GM18873 (cell line): Measurements from ENCODE around the gene TERT.
"Not testable (repeated sequence)": the region's sequence is repeated elsewhere in the genome, so short reads cannot be mapped to it uniquely, and the experiment has no call there.

Experiments
- ATAC-seq: cut with Tn5 transposase; IDR thresholded peaks from one replicate; pipeline ENCODE4 v1.9.1; 2021; ENCODE audit warnings: mild to moderate bottlenecking, moderate library complexity, moderate number of reproducible peaks; ENCODE audit not compliant: unreplicated experiment, low FRiP score

Gene TERT

GRCh38 chr5:1298067-1298551 lies 3.2 kb upstream of the TERT start:
- ATAC-seq: no peak

GRCh38 chr5:1297243-1297642 lies 2.4 kb upstream of the TERT start:
- ATAC-seq: no peak

- ATAC-seq: no peak
Observed at GRCh38 chr5:1295650-1296037, 776 bp upstream of the TERT start.

- ATAC-seq: no peak
Observed at GRCh38 chr5:1294206-1294834, 548 bp downstream of the TERT start.

- ATAC-seq: no peak
Observed at GRCh38 chr5:1293416-1294205, 1.3 kb downstream of the TERT start.

- ATAC-seq: no peak
Observed at GRCh38 chr5:1292846-1293415, 1.9 kb downstream of the TERT start.

GRCh38 chr5:1292139-1292538 lies 2.7 kb downstream of the TERT start:
- no peak for ATAC-seq

- no peak for ATAC-seq
Observed at GRCh38 chr5:1291611-1292080, 3.2 kb downstream of the TERT start.

GRCh38 chr5:1290956-1291355 lies 3.9 kb downstream of the TERT start:
- ATAC-seq: not testable (repeated sequence)

- not testable (repeated sequence) for ATAC-seq
Observed at GRCh38 chr5:1289559-1289958, 5.3 kb downstream of the TERT start.

GRCh38 chr5:1288439-1289335 lies 6.2 kb downstream of the TERT start:
- no peak for ATAC-seq

- no peak for ATAC-seq
Observed at GRCh38 chr5:1285883-1286291, 9.0 kb downstream of the TERT start.

- no peak for ATAC-seq
Observed at GRCh38 chr5:1285141-1285540, 9.7 kb downstream of the TERT start.

- ATAC-seq: not testable (repeated sequence)
Observed at GRCh38 chr5:1284336-1284970, 10.4 kb downstream of the TERT start.

GRCh38 chr5:1283729-1284041 lies 11.2 kb downstream of the TERT start:
- ATAC-seq: not testable (repeated sequence)

GRCh38 chr5:1282993-1283728 lies 11.7 kb downstream of the TERT start:
- ATAC-seq: not testable (repeated sequence)

GRCh38 chr5:1282131-1282992 lies 12.5 kb downstream of the TERT start:
- ATAC-seq: no peak

GRCh38 chr5:1281038-1281882 lies 13.6 kb downstream of the TERT start:
- ATAC-seq: no peak
